ENCODE data around the gene HOOK1. TPM values are rescaled to one million over a fixed set of nuclear protein-coding genes. Genes with fewer than 3 reads are reported as not detected.

The HOOK1 gene
- total RNA-seq, 2 donors from 2014 or later: 19.9 to 23.7 TPM

GRCh38 chr1:59769736-59770095 is 45.0 kb upstream of the HOOK1 start:
- H3K36me3 Mint-ChIP-seq (ENCODE audit: low read depth): no peaks in the 10 kb centered on the region
- Histone ChIP-seq H3K36me3 (ENCODE audit: control insufficient read depth, insufficient read depth, low read length) (no peaks in the 10 kb centered on the region), H3K4me1 (ENCODE audit: control insufficient read depth, insufficient read depth, low read length) (peaks cover 22% of the 10 kb centered on the region), H3K27ac (ENCODE audit: low read depth, low read length) (no peak overlapping the region), H3K9me3 (ENCODE audit: control insufficient read depth, low read length) (no peaks in the 10 kb centered on the region), H3K9ac (ENCODE audit: extremely low read depth, low read length, poor library complexity, severe bottlenecking) (no peak overlapping the region), H3K4me3 (ENCODE audit: low read length) (no peak overlapping the region), H3K27me3 (ENCODE audit: control insufficient read depth, insufficient read depth, low read length, poor library complexity, severe bottlenecking) (peaks cover 57% of the 10 kb centered on the region)
- H3K4me1 Mint-ChIP-seq: peaks cover 22% of the 10 kb centered on the region
- no peak overlapping the region for H3K27ac Mint-ChIP-seq
- no peak for DNase-seq
- H3K27me3 Mint-ChIP-seq (ENCODE audit: insufficient read depth): peaks cover 36% of the 10 kb centered on the region
- no peaks in the 10 kb centered on the region for H3K9me3 Mint-ChIP-seq
- no peak overlapping the region for H3K4me3 Mint-ChIP-seq
- WGBS, 2 experiments (ENCODE audit: insufficient coverage in 1 of 2, insufficient read length in 1 of 2): 85 to 94% methylated on average over 4 of the region's 4 CpGs
- no peak for TF ChIP-seq CTCF (conservative IDR thresholded peaks at IDR 0.05)

GRCh38 chr1:59771361-59771760 is 43.4 kb upstream of the HOOK1 start:
- 98% methylated on average over 2 of the region's 3 CpGs; no CpG with 5 or more reads in 1 of the 2 experiments for WGBS, 2 experiments (ENCODE audit: insufficient coverage in 1 of 2, insufficient read length in 1 of 2)
- peaks cover 18% of the 10 kb centered on the region for H3K4me1 Mint-ChIP-seq
- H3K36me3 Mint-ChIP-seq (ENCODE audit: low read depth): no peaks in the 10 kb centered on the region

GRCh38 chr1:59775480-59775879 is 39.3 kb upstream of the HOOK1 start:
- WGBS, 2 experiments (ENCODE audit: insufficient coverage in 1 of 2, insufficient read length in 1 of 2): 89 to 100% methylated on average over 2 to 4 of the region's 4 CpGs
- no peaks in the 10 kb centered on the region for H3K9me3 Mint-ChIP-seq
- H3K4me3 Mint-ChIP-seq: no peak overlapping the region
- no peak for TF ChIP-seq CTCF (conservative IDR thresholded peaks at IDR 0.05)
- H3K36me3 Mint-ChIP-seq (ENCODE audit: low read depth): no peaks in the 10 kb centered on the region
- no peaks in the 10 kb centered on the region for H3K9me3 ChIP-seq (ENCODE audit: control insufficient read depth, low read length)
- H3K4me1 ChIP-seq (ENCODE audit: control insufficient read depth, insufficient read depth, low read length): no peaks in the 10 kb centered on the region
- no peak for DNase-seq
- no peak overlapping the region for H3K27ac Mint-ChIP-seq
- H3K27me3 Mint-ChIP-seq (ENCODE audit: insufficient read depth): peaks cover 24% of the 10 kb centered on the region
- H3K4me1 Mint-ChIP-seq: no peaks in the 10 kb centered on the region
- peaks cover 45% of the 10 kb centered on the region for H3K27me3 ChIP-seq (ENCODE audit: control insufficient read depth, insufficient read depth, low read length, poor library complexity, severe bottlenecking)
- no peaks in the 10 kb centered on the region for H3K36me3 ChIP-seq (ENCODE audit: control insufficient read depth, insufficient read depth, low read length)
- H3K4me3 ChIP-seq (ENCODE audit: low read length): no peak overlapping the region
- no peak overlapping the region for H3K9ac ChIP-seq (ENCODE audit: extremely low read depth, low read length, poor library complexity, severe bottlenecking)
- H3K27ac ChIP-seq (ENCODE audit: low read depth, low read length): no peak overlapping the region

More at GRCh38 chr1:59771361-59771760, 43.4 kb upstream of the HOOK1 start:
- Histone ChIP-seq H3K27ac (ENCODE audit: low read depth, low read length) (no peak overlapping the region), H3K27me3 (ENCODE audit: control insufficient read depth, insufficient read depth, low read length, poor library complexity, severe bottlenecking) (peaks cover 67% of the 10 kb centered on the region), H3K9ac (ENCODE audit: extremely low read depth, low read length, poor library complexity, severe bottlenecking) (no peak overlapping the region), H3K4me1 (ENCODE audit: control insufficient read depth, insufficient read depth, low read length) (peaks cover 17% of the 10 kb centered on the region), H3K4me3 (ENCODE audit: low read length) (no peak overlapping the region), H3K9me3 (ENCODE audit: control insufficient read depth, low read length) (no peaks in the 10 kb centered on the region), H3K36me3 (ENCODE audit: control insufficient read depth, insufficient read depth, low read length) (no peaks in the 10 kb centered on the region)
- no peak for TF ChIP-seq CTCF (conservative IDR thresholded peaks at IDR 0.05)
- peaks cover 38% of the 10 kb centered on the region for H3K27me3 Mint-ChIP-seq (ENCODE audit: insufficient read depth)
- H3K4me3 Mint-ChIP-seq: no peak overlapping the region
- no peak overlapping the region for H3K27ac Mint-ChIP-seq
- no peak for DNase-seq
- H3K9me3 Mint-ChIP-seq: no peaks in the 10 kb centered on the region
